DMS 273 treated with DMSO at 0.1 percent for 48 hours (cell line): ENCODE results near the gene SPDYE4.
A peak's percentile ranks its signal among the peaks of the same experiment; 100 is the strongest.

ENCODE experiments used
- DNase-seq: peaks from one replicate; lab custom pipeline; 2025; lab: John Stamatoyannopoulos, UW

Gene SPDYE4

DNA sequence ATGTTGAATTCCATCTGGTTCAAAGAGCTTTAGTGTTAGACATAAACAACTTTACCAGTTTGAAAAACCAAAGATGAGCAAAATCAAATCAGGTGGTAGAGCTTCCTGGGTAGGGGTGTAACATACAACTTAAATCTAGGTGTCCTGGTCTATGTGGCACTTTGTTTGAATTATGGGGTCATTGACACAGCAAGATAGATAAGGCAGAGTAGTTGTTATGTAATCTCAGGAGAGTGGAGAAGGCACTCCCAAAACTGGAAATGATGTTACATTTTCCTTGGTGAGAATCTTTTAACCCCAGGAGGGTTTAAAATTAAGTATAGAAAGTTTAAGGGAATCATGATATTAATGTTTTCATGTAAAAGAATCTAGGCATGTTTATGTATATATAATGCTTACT lies 45.6 kb downstream of the SPDYE4 start:
- DNase-seq: no peak

DNA sequence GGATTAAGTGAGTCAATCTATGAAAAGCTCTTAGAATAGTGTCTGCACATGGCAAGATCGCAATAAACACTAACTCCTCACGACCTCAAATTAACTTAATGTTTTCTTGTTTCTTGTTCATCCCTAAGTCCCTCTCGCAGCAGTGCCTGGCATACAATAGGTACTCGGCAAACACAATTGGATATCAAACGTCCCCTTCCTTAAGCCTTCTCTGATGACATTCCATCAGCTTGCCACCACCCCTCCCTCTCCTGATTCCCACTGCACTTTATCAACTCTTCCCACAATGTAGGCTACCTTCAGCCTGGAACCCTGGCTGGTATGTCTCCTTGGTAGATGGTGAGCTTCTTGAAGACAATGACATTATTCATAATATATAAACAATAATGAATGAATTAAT lies 47.1 kb downstream of the SPDYE4 start:
- no peak for DNase-seq

DNA sequence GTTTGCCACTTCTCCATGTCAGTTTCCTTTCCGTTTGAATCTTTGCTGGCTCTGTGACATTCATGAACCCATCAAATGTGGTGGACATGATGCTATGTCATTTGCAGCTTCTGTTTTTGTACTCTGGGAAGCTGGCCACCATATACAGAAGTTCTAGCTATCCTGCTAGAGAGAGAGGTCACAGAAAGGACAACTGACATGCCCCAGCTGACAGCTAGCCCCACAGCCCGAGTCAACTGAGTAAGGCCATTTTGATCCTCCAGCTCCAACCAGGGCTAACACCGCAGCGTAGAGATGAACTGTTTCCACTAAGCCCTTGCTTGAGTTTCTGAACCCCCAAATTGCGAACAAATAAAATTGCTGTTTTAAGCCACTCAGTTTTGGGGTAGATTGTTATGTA lies 47.5 kb downstream of the SPDYE4 start:
- DNase-seq: no peak

DNA sequence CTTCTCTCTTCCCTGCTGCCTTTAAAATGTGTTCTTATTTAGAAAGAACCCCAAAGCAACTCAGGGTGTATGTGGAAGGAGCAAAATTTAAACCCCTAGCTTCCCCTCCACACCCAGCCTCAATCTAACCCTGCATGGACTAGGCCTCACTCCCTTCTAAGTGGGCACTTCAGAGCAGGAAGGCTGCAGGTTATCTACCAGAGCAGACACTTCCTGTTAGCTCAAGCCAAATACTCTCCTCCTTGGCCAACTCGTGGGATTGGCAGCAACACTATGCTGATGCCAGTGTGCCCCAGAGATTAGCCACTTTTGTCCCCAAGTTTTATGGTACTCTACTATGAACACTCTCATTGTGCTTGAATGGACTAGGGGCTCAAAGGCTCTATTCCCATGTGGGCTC lies 49.3 kb downstream of the SPDYE4 start:
- DNase-seq: no peak

DNA sequence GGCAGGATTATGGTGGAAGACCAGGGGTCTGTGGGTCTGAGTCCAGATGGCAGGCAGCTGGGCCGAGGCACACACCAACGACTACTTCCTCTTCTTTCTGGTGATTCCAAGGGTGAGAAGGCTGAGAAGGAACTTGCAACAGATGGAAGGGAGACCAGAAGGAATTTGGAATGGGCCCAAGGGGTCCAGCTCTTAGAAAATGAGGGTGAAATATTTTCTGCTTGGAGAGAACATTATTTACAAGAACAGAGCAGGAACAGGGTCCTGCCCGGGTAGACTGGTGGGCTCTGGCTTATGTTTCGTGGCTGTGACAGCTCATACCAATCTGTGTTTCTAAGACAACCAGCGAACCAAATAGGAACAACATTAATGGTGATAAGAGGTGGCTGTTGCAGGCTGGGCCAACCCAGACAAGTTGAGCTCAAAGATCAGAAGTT lies 50.3 kb downstream of the SPDYE4 start:
- peak; percentile 42 for DNase-seq

DNA sequence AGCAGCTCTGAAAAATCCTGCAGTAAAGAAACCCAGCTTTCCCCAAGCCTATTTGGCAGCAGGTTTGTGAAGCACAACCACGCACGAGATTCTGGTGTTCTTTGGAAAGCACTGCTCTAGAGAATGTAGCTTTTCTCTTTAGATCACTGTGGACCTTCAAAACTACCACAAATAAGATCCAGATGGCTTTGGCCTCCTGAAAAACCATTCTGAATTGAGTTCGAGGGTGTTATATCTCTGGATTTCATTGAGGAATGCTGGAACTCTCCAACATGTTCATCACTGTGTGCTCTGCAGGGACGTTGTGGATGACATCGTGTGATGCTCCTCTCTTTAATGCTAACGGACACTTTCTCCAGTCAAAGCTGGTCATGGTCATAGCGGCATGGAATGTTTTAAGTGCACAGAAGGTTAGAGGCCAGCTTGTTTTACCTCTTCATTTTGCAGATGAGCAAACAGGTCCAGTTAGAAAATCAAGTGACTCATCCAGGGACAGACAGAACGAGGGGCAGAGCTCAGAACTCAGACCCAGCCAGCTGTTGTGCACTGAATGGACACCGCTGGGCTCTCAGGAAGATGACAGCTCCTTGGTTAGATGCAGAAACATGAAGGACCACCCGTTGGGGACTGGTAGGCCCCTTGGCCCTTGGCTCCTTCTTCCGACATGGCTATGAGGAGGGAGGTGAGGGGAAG lies 50.9 kb downstream of the SPDYE4 start:
- no peak for DNase-seq

DNA sequence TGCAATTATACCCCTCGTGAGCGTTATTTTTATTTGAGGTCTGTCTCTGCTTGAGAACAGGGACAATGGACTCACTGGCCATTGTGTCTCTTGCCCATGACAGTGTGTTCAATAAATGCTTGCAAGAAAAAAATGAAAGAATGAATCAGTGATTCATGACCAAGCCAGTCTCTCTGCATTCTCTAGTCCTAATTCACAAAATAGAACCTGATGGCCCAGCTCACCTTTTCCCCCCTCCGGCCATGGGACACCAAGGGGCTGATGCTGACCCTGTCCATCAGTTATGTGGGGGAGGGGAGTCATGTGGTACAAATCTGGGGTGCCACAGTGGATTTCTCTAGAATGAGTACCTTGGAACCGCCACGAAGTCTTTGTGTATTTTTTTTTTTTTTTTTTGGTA lies 51.9 kb downstream of the SPDYE4 start:
- no peak for DNase-seq

DNA sequence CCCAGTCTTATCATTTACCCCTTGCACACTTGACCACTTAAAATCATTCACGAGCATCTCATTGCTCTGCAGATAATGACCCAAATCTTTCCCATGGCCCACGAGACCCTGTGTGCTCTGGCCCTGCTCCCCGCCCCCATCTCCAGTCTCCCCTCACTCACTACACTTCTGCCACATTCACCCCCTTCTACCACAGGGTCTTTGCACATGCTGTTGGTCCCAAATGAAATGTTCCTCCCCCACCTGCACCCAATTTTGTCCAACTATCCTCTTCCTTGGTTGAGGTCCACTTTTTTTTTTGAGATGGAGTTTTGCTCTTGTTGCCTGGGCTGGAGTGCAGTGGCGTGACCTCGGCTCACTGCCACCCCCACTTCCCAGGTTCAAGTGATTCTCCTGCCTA lies 52.9 kb downstream of the SPDYE4 start:
- no peak for DNase-seq

DNA sequence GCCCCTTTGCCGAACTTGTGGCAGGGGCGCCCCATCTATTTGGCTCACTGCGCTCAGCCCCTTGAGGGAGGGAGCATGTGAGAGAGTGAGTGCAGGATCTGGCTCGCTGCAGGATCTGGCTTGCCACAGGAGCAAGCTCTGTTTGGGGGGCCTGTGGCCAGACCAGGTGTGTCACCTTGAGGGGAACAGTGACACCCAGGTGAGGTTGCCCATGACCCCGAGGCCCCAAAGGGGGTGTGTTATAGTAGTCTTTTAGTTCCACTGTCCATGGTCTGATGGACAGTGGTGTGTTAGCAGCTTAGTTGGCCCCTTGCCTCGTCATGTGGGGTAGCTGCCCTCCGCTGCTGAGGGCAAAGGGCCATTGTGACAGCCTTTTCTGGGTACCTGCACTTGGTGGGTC lies 55.3 kb downstream of the SPDYE4 start:
- no peak for DNase-seq

DNA sequence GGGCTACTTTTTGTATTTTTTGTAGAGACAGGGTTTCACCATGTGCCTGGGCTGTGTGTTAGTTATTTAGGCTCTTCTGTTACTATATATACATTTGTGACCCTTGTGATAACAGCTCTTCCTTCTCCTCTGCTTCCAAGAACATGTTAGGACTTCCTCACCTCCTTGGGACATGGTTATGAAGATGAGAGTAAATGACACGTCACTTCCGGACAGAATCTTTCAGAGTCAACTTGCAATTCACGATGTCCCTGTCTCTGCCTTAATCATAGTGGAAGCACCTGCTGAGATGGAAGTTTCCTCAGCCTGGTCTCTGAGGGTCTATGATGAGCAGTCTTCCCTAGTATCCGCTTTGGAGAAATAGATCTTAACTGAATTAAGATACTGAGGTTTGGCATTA lies 56.6 kb downstream of the SPDYE4 start:
- no peak for DNase-seq

DNA sequence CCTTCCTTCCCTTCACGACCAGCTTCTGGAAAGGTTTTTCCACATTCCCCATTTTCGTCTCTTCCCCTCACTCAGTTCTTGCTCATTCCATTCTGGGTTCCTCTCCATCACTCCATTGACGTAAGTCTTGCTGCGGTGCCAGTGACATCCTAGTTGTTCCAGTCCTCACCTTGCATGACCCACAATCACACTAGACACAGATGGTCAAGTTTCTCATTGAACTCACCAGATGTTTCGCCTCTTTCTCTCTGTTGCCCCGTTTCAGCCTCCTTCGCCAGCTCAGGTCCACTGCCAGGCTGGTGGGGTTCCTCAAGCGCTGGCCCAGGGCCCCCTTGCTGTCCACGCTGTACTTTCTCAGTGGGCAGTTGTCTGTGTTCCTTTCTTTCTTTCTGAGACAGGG lies 57.1 kb downstream of the SPDYE4 start:
- DNase-seq: no peak
